ENCODE data around the gene IZUMO4.

DNA sequence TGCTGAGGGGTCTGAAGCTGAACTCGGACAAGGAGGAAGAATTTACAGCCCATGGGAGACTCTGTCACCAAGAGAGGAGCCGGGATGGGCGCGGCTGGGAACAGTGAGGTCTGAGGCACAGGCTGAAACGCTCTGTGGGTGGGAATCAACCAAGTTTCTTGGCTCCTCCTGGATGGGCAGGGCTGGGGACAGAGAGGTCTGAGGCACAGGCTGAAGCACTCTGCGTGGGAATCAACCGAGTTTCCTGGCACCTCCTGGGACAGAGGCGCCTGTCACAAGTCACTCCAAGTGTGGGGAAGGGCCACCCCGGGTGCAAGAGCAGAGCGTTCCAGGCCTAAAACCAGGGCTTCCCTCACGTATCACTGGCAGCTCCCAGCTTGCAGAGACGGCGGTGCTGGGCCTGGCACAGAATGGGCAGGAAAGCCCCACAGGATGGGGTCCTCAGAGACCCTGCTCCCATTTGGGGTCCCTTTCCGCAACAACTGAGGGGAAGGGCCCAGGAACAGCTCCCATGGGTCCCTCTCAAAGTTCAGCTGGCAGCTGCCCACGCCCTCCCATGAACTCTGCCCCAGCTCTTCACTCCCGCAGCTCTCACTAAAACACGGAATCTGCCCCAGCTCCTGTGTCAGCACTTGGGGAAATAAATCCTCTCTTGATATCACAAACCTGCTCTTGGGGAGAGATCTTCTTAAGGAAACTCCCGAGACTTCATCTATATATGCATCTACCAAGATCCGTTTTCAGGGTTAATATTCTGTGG, 36.2 kb downstream of the IZUMO4 start:
- TF ChIP-seq, protein P1, sequence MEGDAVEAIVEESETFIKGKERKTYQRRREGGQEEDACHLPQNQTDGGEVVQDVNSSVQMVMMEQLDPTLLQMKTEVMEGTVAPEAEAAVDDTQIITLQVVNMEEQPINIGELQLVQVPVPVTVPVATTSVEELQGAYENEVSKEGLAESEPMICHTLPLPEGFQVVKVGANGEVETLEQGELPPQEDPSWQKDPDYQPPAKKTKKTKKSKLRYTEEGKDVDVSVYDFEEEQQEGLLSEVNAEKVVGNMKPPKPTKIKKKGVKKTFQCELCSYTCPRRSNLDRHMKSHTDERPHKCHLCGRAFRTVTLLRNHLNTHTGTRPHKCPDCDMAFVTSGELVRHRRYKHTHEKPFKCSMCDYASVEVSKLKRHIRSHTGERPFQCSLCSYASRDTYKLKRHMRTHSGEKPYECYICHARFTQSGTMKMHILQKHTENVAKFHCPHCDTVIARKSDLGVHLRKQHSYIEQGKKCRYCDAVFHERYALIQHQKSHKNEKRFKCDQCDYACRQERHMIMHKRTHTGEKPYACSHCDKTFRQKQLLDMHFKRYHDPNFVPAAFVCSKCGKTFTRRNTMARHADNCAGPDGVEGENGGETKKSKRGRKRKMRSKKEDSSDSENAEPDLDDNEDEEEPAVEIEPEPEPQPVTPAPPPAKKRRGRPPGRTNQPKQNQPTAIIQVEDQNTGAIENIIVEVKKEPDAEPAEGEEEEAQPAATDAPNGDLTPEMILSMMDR (IDR thresholded peaks at IDR 0.05), result no peak
- TF ChIP-seq EP300 (IDR thresholded peaks at IDR 0.05), result no peak
